Measurements from ENCODE around the gene PFKL.

- TF ChIP-seq POLR2AphosphoS5 (IDR thresholded peaks at IDR 0.05; ENCODE audit: borderline replicate concordance, low read depth, low read length) (no peak), EZH2 (IDR thresholded peaks at IDR 0.05) (no peak), FOXP2 (optimal IDR thresholded peaks at IDR 0.05; ENCODE audit: control extremely low read depth, extremely low read length, insufficient read depth) (no peak)
Measured at GRCh38 chr21:44324854-44325107, 24.9 kb downstream of the PFKL start.
